Epidermal melanocyte (primary cell): Measurements from ENCODE around the gene ATP10A.

Experiments
- DNase-seq: peaks from one replicate; pipeline ENCODE4 v3.0.0; 2011; ENCODE audit warnings: low spot score; ENCODE audit not compliant: insufficient read length

The ATP10A gene

GRCh38 chr15:25795712-25796111 is 67.4 kb downstream of the ATP10A start:
- DNase-seq = no peak

DNA sequence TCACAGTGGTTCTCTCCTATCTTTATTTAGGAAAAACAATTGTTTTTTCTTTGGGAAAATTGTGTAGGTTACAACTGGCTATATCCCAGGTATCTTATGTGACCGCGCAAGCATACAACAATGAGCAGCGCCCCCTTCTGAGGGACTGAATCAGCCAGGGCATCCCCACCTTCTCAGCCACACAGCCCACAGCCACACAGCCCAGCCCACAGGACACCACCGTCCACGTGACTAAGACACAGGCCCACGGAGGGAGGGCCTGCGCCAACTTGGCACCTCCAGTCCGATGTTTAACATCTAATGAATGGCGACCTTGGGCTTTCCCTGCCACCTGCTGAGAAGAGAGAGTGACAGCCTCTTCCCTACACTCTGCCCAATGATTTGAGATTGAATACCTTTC is 68.1 kb downstream of the ATP10A start:
- no peak for DNase-seq

DNA sequence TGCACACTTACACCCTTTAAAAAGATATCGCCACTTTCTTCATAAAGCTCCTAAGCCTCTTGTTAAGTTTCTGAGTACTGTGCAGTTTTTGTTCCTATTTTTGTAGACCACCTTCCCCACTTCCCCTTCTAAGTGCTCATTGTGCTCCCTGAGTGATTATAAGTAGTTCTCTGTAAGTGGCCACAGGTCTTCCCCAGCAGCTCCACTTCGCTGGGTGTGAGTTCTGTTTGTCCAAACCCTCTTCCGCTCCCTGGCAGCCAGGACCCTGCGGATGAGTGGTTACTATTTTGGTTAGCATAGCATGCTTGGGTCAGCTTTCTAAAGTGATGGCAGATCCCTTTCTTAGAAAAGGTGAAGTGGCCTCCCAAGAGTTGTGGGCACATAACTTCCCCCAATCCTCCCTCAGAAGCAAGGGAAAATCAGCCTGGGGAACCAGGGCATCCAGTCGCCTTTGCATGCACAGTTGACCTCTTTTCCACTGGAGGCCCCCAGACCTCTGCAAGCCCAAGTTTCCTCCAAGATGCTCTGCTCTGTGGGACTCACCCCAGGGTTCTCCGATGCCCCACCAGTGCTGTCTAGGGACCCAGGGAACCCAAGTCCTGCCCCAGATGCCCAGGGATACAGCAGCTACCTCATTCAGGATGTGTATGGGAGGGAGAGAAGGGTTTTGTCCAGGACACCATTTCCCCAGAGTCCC is 69.6 kb downstream of the ATP10A start:
- DNase-seq = no peak

GRCh38 chr15:25792128-25792527 is 71.0 kb downstream of the ATP10A start:
- no peak for DNase-seq

- DNase-seq = no peak
These were observed 73.0 kb downstream of the ATP10A start for GRCh38 chr15:25790000-25790660.

- no peak for DNase-seq
These were observed 73.5 kb downstream of the ATP10A start for GRCh38 chr15:25789616-25789999.

DNA sequence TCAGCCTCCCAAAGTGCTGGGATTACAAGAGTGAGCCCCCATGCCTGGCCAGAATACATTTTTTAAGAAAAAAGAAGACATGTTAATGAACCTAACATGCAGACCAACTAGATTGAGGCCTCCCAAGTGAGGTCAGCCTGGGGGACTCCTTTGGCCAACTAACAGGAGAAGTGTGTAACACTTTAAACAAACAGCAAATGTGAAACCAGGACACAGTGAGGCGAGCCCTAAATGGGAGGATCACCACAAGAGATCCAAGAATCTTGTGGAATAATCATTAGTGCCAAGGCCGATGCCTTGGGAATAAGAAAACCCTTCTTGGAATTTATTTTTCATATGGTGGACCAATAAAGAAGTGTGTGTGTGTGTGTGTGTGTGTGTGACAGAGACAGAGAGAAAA is 73.9 kb downstream of the ATP10A start:
- DNase-seq = no peak

DNA sequence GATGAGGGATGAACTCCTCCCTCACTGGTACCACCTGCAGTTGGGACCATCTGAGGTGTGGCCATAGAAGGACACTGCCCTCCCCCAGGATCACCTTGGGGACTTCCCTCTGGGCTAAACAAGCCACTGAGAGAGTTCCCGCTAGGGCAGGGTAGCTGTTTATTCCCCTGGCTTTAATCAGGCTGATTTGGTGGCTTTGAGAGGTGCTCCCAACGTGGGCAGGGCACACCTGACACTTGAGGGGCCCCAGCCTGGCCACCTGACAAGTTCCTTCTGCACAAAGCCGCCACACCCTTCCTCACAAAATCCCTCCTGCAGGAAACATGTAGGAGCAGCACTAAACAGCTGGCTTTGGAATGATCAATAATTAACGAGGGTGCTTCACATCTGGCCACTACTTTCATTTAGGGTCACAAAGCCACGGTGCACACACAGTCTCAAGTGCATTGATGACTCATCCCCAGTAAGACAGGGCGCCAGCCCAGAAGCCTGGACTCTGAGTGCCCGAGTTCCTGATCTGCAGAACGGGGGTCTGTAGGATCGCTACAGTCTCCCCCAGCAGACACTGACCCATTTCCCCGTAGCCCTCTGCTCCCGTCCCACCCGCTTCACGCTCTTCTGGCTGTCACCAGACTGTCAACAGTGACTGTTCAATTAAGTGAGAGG is 75.1 kb downstream of the ATP10A start:
- no peak for DNase-seq

GRCh38 chr15:25787381-25787780 is 75.7 kb downstream of the ATP10A start:
- DNase-seq = no peak

DNA sequence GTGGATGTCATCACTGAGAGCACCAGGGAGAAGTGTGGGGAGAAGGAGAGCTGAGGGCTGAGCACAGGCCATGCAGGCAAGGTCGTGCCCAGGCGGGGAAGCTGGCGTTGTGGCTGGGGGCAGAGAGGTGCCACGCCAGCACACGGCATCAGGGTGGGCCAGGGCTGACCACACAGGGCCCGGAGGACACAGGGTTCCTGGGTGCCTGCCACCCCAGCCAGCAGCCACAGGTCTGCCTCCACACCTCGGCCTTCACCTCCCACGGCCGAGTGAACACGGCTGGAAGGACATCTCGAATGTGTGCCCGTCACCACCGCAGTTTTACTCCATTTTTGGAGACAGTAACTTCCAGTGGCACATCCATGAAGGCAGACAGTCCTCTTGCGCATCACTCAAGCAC is 77.1 kb downstream of the ATP10A start:
- no peak for DNase-seq

DNA sequence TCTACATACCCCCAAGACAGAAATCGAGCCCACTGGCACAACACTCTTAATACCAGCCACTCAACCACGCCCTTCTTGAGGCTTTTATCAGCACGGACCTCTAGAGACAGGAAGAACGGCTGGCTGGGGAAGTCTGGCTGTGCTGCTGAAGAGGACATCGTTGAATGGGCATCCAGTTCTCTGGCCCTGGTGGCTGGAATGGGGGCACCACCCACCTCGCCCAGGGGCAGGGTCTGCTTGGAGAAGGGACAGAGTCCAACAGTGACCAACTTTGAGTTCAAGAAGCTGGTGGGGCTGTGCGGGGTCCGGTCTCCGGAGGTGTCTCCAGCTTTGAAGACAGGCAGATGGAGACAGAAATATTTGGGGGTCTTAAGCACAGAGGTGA is 77.5 kb downstream of the ATP10A start:
- DNase-seq = no peak

- DNase-seq = no peak
These were observed 78.1 kb downstream of the ATP10A start for GRCh38 chr15:25784876-25785640.

DNA sequence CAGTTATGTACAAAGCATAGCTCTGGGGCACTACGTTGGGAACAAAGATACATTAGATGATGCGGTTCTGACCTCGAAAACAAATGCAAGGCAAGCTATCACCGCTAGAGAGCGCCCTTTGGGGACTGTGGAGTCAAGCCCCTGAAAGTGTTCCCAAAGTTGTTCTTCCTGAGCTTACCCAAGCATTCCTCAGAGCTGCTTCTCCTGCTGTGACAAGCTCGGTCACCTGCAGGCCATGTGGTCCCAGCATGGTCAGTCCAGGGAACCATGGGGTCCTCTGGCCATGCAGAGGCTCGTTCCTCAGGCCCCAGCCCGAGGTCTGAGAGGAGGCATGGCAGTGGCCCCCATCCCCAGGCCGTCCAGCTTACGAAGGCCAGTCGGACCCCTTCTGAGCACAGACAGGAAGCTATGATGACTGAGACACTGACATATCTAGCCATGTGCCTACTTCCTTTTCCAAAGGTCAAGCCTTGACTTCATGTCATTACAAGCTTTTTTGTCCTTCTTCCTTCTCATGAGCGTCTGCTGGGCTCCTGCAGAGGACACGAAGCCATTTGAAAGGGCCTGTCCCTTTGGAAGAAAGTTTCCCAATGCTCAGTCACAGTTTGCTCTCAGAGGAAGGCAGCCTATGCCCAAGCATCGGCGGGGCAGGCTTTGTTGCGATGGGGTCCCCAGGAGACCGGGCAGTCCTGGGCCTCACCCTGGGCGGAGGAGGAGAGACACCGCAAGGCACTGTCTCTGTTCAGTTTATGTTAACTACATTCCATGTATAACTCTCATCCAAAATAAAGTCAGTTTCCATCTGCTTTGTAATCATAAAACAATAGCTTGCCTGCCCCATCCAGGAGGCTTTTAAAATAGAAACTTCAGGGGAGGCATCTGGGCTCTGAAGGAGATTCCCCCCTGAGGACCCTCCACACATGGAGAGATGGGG is 79.3 kb downstream of the ATP10A start:
- peak; percentile 59 for DNase-seq

DNA sequence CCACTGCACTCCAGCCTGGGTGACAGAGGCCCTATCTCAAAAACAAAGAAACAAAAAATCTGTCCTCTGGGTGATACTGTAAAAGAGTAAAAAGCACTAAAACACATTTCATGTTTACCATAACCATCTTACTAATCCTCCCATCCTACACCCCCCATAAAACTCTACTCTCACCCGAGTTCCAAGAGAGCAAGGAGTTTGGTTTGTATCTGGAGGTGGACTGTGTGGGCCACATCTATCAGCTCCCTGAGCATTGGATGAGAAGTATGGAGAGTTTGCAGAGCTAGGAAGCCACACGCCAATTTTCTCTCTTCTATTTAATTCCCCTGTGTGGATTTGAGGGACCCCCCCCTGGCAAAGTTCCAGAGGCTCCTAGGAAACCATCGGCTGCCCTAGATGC is 80.0 kb downstream of the ATP10A start:
- DNase-seq = no peak

GRCh38 chr15:25780479-25781255 is 82.5 kb downstream of the ATP10A start:
- no peak for DNase-seq

DNA sequence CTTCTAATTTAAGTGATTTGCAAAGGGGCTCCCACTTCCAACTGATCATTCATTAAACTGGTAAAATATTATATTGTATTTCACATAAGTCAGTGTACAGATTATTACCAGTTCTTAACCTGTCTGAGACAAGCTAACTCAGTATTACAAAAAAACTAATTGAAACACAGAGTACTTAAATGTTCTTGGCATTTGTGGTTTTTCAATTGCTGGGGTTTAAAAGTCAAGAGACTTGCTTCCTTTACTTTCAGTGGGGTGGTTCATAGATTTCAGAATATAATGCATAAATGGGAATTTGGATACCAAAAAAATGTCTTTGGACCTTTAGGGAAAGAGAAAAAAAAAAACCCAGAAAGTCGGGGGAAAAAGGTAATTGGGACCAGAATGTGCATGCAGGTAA is 85.0 kb downstream of the ATP10A start:
- no peak for DNase-seq

DNA sequence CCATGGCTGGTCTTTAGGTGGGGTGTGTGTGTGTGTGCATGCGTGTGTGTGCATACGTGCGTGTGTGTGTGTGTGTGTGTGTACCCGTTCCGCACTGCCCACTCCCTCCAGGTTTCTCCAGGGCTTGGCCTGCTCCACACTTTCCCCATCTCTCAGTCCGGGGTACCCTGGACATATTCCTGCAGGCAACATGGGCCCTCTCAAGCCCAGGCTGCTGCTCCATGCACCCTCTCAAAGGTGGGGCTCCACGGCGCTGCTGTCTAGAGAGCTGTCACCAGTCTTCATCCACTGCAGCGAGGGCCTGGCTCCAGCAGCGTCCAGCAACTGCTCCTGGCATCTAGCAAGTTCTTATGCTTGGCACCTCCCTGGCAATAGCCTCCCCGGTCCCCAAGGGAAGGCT is 86.1 kb downstream of the ATP10A start:
- DNase-seq = no peak

DNA sequence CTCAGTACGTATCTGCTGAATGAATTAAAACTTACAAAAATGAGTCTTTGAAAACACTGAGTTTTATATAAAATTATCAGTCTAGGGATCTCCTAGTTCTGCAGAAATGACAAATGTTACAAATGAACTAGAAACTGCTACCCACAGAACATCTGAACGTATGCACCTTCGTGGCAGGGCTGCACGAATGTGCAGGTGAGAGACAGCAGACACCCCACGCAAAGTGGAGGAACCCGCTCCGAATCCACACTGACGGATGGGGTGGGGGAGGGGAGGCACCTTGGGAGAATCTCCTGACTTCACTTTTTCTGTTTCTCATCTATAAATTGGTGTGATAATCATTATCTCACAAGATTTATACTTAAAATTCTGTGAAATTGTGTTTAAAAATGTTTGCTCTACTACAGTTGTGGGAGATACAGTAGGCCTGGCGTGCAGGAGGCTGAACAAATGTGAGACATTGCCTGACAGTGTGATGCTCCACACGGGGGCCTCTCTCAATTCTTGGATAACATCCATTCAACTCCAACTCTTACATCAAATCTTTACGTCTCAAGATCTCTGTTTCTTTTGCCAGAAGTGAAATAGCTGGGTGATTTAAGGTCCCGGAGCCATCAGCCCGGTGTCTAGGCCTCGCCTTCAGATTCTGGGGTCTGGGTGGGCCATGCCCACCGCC is 86.9 kb downstream of the ATP10A start:
- no peak for DNase-seq

DNA sequence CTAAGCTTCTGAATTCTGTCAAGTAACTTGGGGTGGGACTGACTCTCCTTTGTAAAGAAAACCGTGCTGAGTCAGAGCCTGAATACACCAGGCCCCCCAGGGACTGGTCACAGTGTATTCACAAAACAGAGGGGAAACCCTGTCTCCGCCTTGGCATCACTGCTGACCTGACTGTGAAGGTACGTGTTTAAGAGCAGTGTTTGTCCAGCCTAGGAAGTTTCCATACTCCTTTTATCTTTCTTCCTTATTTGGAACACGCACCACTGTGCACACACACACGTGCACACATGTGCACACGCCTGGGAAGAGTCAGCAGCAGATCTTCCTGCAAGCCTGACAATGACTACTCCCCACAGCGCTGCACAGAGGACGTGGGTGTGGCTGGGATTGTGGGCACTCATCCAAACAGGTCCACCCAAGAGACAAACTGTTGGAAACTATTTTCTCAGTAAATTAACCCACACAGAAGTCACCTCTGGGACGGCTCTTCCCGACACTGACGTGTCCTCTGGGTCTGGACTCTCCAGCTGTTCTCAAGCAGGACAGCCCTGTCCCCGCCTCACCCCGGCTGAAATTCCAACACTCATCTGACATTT is 87.7 kb downstream of the ATP10A start:
- no peak for DNase-seq
